CD4-positive, CD25-positive, alpha-beta regulatory T cell (primary cell): ENCODE results near the gene TNS4. TPM values are rescaled to one million over a fixed set of nuclear protein-coding genes. Genes with fewer than 3 reads are reported as not detected.

Source experiments
- ATAC-seq, 2 donors: fragments of 150-1000 bp; cut with Tn5 transposase; one replicate each; pipeline ENCODE4 v1.10.0; 2021; ENCODE audit warnings: low read depth in 2 of 2, moderate number of reproducible peaks in 2 of 2, moderate library complexity in 1 of 2
- DNase-seq, 3 donors: peaks; one replicate each; pipeline versions ENCODE4 v3.0.0 to v3.0.0-alpha.2; 2012 to 2022; ENCODE audit warnings: mixed read lengths in 1 of 3
- H3K27ac ChIP-seq: one replicate; pipeline ENCODE4 v1.7.0; 2013; ENCODE audit warnings: mild to moderate bottlenecking, low read length; ENCODE audit not compliant: insufficient read depth, poor library complexity, severe bottlenecking
- H3K27me3 ChIP-seq: one replicate; pipeline ENCODE4 v1.7.0; 2013; ENCODE audit warnings: low read length; ENCODE audit not compliant: control insufficient read depth, insufficient read depth
- H3K36me3 ChIP-seq: one replicate; pipeline ENCODE4 v1.7.0; 2013; ENCODE audit warnings: mild to moderate bottlenecking, low read length, moderate library complexity; ENCODE audit not compliant: control insufficient read depth, insufficient read depth
- H3K4me1 ChIP-seq: 2 replicates; pipeline ENCODE4 v1.7.0; 2013; ENCODE audit warnings: mild to moderate bottlenecking, low read length; ENCODE audit not compliant: insufficient read depth, control insufficient read depth, poor library complexity, severe bottlenecking
- H3K4me3 ChIP-seq: one replicate; pipeline ENCODE4 v1.7.0; 2013; ENCODE audit warnings: low read depth, mild to moderate bottlenecking, low read length, moderate library complexity
- H3K9me3 ChIP-seq, 2 experiments: 1 replicate in 1 of 2; 2 replicates in 1 of 2; pipeline ENCODE4 v1.7.0; 2013; ENCODE audit warnings: low read length in 2 of 2, mild to moderate bottlenecking in 1 of 2, moderate library complexity in 1 of 2; ENCODE audit not compliant: control insufficient read depth in 2 of 2
- H3K27ac Mint-ChIP-seq, 3 donors: one replicate each; pipeline ENCODE4 v1.8.0; 2020 to 2022; ENCODE audit warnings: mild to moderate bottlenecking in 3 of 3, mixed read lengths in 3 of 3, moderate library complexity in 2 of 3
- H3K27me3 Mint-ChIP-seq: one replicate; pipeline ENCODE4 v1.8.0; 2022; ENCODE audit warnings: mild to moderate bottlenecking, mixed read lengths
- H3K36me3 Mint-ChIP-seq: one replicate; pipeline ENCODE4 v1.8.0; 2020; ENCODE audit warnings: mixed read lengths
- H3K4me1 Mint-ChIP-seq, 4 donors: one replicate each; pipeline ENCODE4 v1.8.0; 2020 to 2022; ENCODE audit warnings: mixed read lengths in 4 of 4, mild to moderate bottlenecking in 1 of 4
- H3K4me3 Mint-ChIP-seq, 4 donors: one replicate each; pipeline ENCODE4 v1.8.0; 2020 to 2022; ENCODE audit warnings: mild to moderate bottlenecking in 4 of 4, mixed read lengths in 4 of 4, moderate library complexity in 3 of 4
- H3K9me3 Mint-ChIP-seq, 7 donors: one replicate each; pipeline ENCODE4 v1.8.0; 2020 to 2022; ENCODE audit warnings: mixed read lengths in 7 of 7, mild to moderate bottlenecking in 3 of 7, moderate library complexity in 2 of 7
- polyA plus RNA-seq, 4 donors: library from polyadenylated mRNA; unstranded; fragments of 300-500 nt; fragmentation: Illumina TruSeq; gene quantifications; one replicate each; pipeline ENCODE4 v1.2.3, GENCODE V29; 2021
- total RNA-seq: library from RNA; stranded (reverse); gene quantifications from one replicate; pipeline ENCODE4 v1.2.3, GENCODE V29; 2022

Gene TNS4
- total and polyA plus RNA-seq, 5 donors from 2014 or later: 0.16 to 1.1 TPM; not detected in 3

GRCh38 chr17:40451420-40451819 is 50.0 kb downstream of the TNS4 start:
- Histone ChIP-seq H3K27ac (no peak overlapping the region), H3K36me3 (no peaks in the 10 kb centered on the region), H3K4me1 (no peaks in the 10 kb centered on the region), H3K9me3 (no peaks in the 10 kb centered on the region), H3K27me3 (no peaks in the 10 kb centered on the region), H3K4me3 (no peak overlapping the region)
- DNase-seq: no peak
- peaks cover 9% of the 10 kb centered on the region for H3K27me3 Mint-ChIP-seq
- no peak overlapping the region for H3K4me3 Mint-ChIP-seq
- no peaks in the 10 kb centered on the region for H3K36me3 Mint-ChIP-seq
- no peak for ATAC-seq
- H3K9me3 Mint-ChIP-seq: peaks cover 0 to 1% (median 0%) of the 10 kb centered on the region in 7 donors
- H3K27ac Mint-ChIP-seq: no peak overlapping the region
- peaks cover 0 to 9% (median 5%) of the 10 kb centered on the region in 4 donors for H3K4me1 Mint-ChIP-seq

DNA sequence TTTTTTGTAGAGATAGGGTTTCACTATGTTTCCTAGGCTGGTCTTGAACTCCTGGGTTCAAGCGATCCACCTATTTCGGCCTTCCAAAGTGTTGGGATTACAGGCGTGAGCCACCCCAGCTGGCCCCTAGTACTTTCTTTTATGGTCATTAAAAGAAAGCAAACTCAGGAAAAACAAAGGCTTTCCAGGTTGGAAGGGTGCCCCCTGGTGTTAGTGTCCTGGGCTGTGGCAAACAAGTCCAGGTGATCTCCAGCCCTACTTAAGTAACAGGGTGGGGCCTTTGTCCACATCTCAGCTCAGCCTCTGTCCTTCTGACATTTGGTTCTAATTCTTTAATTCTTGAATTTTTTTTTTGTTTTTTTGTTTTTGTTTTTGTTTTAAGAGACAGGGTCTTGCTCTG is 51.2 kb downstream of the TNS4 start:
- Mint-ChIP-seq H3K36me3 (no peaks in the 10 kb centered on the region), H3K4me1 (peaks cover under 1 to 14% (median 7%) of the 10 kb centered on the region in 4 donors), H3K4me3 (no peak overlapping the region)

GRCh38 chr17:40448639-40449261 is 52.7 kb downstream of the TNS4 start:
- H3K36me3 Mint-ChIP-seq: no peaks in the 10 kb centered on the region
- Histone ChIP-seq H3K9me3 (no peaks in the 10 kb centered on the region), H3K4me1 (peaks cover 8% of the 10 kb centered on the region), H3K4me3 (no peak overlapping the region), H3K36me3 (no peaks in the 10 kb centered on the region), H3K27ac (no peak overlapping the region), H3K27me3 (no peaks in the 10 kb centered on the region)
- H3K27me3 Mint-ChIP-seq: peaks cover 26% of the 10 kb centered on the region
- no peak overlapping the region for H3K27ac Mint-ChIP-seq
- H3K4me1 Mint-ChIP-seq: peaks cover 5 to 27% (median 15%) of the 10 kb centered on the region in 4 donors
- H3K4me3 Mint-ChIP-seq: peak overlapping the region in 1 of 4 donors; percentile 64
- DNase-seq (no peak), ATAC-seq (no peak)
- H3K9me3 Mint-ChIP-seq: peaks cover 0 to 4% (median 0%) of the 10 kb centered on the region in 7 donors

More for the DNA sequence above, 51.2 kb downstream of the TNS4 start:
- DNase-seq (peak in 2 of 3 donors; percentile 24 to 42), ATAC-seq (no peak)
- no peaks in the 10 kb centered on the region for H3K36me3 ChIP-seq
- Mint-ChIP-seq H3K27me3 (peaks cover 15% of the 10 kb centered on the region), H3K9me3 (peaks cover 0 to 1% (median 0%) of the 10 kb centered on the region in 7 donors), H3K27ac (no peak overlapping the region)
- no peak overlapping the region for H3K27ac ChIP-seq
- no peaks in the 10 kb centered on the region for H3K9me3 ChIP-seq
- H3K4me3 ChIP-seq: no peak overlapping the region
- no peaks in the 10 kb centered on the region for H3K27me3 ChIP-seq
- H3K4me1 ChIP-seq: no peaks in the 10 kb centered on the region

GRCh38 chr17:40448213-40448638 is 53.2 kb downstream of the TNS4 start:
- ATAC-seq: no peak
- Histone ChIP-seq H3K9me3 (no peaks in the 10 kb centered on the region), H3K36me3 (no peaks in the 10 kb centered on the region), H3K27me3 (no peaks in the 10 kb centered on the region), H3K4me3 (no peak overlapping the region), H3K27ac (no peak overlapping the region), H3K4me1 (peaks cover 10% of the 10 kb centered on the region)
- Mint-ChIP-seq H3K9me3 (peaks cover 0 to 4% (median 0%) of the 10 kb centered on the region in 7 donors), H3K27ac (no peak overlapping the region), H3K4me1 (peaks cover 5 to 27% (median 15%) of the 10 kb centered on the region in 4 donors), H3K4me3 (peak overlapping the region in 1 of 4 donors; percentile 64), H3K27me3 (peaks cover 26% of the 10 kb centered on the region), H3K36me3 (no peaks in the 10 kb centered on the region)
- DNase-seq: no peak

GRCh38 chr17:40447806-40448205 is 53.6 kb downstream of the TNS4 start:
- Mint-ChIP-seq H3K4me3 (peak overlapping the region in 1 of 4 donors; percentile 52), H3K27me3 (peaks cover 26% of the 10 kb centered on the region), H3K36me3 (no peaks in the 10 kb centered on the region), H3K9me3 (peaks cover 0 to 4% (median 0%) of the 10 kb centered on the region in 7 donors), H3K27ac (peak overlapping the region in 1 of 3 donors; percentile 6), H3K4me1 (peaks cover 5 to 27% (median 15%) of the 10 kb centered on the region in 4 donors)
- Histone ChIP-seq H3K9me3 (no peaks in the 10 kb centered on the region), H3K4me1 (peaks cover 12% of the 10 kb centered on the region), H3K4me3 (no peak overlapping the region), H3K27ac (no peak overlapping the region), H3K36me3 (no peaks in the 10 kb centered on the region), H3K27me3 (no peaks in the 10 kb centered on the region)
- no peak for ATAC-seq
- no peak for DNase-seq

DNA sequence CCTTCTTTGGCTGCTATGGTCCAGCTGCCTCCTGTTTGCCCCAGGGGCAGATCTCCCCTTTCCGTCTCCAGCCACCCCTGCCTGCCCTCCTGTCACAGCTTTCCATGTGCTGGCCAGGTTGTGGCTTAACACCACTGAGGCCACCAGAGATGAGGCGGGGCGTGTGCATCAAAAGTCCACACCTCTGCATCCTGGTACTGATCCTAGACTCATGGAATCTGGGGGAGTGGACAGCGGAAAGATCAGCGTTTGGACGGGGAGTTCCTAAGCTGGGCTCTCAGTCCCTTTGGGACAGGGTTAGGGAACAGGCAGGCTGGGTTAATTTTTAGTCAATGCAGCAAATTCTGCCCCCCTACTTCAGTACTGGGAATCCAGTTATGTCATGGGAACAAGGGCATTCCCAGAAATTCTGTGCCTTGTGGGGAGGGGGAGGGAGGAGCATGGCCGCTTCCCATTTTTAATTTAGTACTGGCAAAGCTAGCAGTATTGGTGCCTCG is 54.2 kb downstream of the TNS4 start:
- Histone ChIP-seq H3K9me3 (no peaks in the 10 kb centered on the region), H3K36me3 (no peaks in the 10 kb centered on the region), H3K27ac (no peak overlapping the region), H3K4me3 (no peak overlapping the region), H3K27me3 (no peaks in the 10 kb centered on the region), H3K4me1 (peaks cover 14% of the 10 kb centered on the region)
- Mint-ChIP-seq H3K27me3 (peaks cover 26% of the 10 kb centered on the region), H3K4me3 (peak overlapping the region in 1 of 4 donors; percentile 2), H3K9me3 (peaks cover 0 to 4% (median 0%) of the 10 kb centered on the region in 7 donors), H3K27ac (peak overlapping the region in 1 of 3 donors; percentile 6), H3K36me3 (no peaks in the 10 kb centered on the region), H3K4me1 (peaks cover 5 to 32% (median 17%) of the 10 kb centered on the region in 4 donors)
- DNase-seq (no peak), ATAC-seq (no peak)

GRCh38 chr17:40445751-40446468 is 55.5 kb downstream of the TNS4 start:
- Mint-ChIP-seq H3K9me3 (peaks cover 0 to 4% (median 0%) of the 10 kb centered on the region in 7 donors), H3K4me3 (peak overlapping the region in 1 of 4 donors; percentile 42), H3K27ac (no peak overlapping the region), H3K4me1 (peaks cover 5 to 33% (median 17%) of the 10 kb centered on the region in 4 donors), H3K36me3 (no peaks in the 10 kb centered on the region), H3K27me3 (peaks cover 32% of the 10 kb centered on the region)
- DNase-seq (no peak), ATAC-seq (no peak)
- H3K4me3 ChIP-seq: no peak overlapping the region
- H3K27me3 ChIP-seq: no peaks in the 10 kb centered on the region
- H3K9me3 ChIP-seq: no peaks in the 10 kb centered on the region
- no peak overlapping the region for H3K27ac ChIP-seq
- H3K4me1 ChIP-seq: peaks cover 14% of the 10 kb centered on the region
- H3K36me3 ChIP-seq: no peaks in the 10 kb centered on the region
